Stimulated activated CD4-positive, alpha-beta T cell treated with anti-CD3 and anti-CD28 coated beads, Interleukin-4, amount 100 ng/mL, for 1 hour (primary cell): ENCODE results near the gene FOXE3.

Experiments
- DNase-seq: peaks from one replicate; pipeline ENCODE4 v3.0.0-alpha.2; 2020

The FOXE3 gene

DNA sequence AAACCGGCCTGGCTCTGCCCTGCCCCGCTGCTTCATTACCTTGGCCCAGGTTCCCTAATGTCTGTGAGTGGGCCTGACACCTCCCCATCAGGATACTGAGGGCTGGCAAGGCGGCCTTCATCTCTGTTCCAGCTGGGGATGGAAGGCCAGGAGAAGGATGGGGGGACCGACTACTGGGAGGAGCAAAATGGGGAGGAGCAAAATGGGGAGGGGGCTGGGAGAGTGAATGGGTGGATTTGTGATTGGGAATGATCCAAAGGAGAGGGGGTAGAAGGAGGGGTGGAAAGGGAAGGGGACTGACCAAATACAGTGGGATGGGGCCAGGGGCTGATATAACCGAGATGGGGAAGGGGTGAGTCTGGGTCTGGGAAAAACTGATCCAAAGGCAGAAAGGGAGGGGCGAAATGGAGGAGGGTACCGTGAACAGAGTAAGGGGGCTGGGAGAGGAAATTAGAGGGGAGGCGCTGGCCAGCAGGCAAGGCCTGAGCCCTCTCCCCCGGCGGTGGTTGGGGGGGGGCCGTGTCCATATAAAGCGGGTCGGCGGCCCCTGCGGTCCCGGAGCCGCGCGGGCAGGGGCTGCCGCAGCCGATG lies at the start of gene FOXE3:
Gene FOXE3 (plus strand): TSS at position 558 of the 591 bp plus-strand sequence. CDS start 31 bp downstream, at position 589.
- no peak for DNase-seq

DNA sequence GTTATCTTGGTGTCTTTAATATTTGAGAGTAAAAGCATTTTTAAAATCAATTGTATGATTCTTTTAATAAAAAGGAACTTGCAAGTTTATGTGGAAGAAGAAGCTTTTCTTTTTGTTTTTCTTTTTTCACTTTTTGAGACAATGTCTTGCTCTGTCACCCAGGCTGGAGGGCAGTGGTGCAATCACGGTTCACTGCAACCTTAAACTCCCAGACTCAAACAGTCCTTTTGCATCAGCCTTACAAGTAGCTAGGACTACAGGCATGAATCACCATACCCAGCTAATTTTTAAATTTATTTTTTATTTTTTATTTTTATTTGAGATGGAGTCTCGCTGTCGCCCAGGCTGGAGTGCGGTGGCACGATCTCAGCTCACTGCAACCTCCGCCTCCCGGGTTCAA lies 48.4 kb upstream of the FOXE3 start:
- DNase-seq = no peak

DNA sequence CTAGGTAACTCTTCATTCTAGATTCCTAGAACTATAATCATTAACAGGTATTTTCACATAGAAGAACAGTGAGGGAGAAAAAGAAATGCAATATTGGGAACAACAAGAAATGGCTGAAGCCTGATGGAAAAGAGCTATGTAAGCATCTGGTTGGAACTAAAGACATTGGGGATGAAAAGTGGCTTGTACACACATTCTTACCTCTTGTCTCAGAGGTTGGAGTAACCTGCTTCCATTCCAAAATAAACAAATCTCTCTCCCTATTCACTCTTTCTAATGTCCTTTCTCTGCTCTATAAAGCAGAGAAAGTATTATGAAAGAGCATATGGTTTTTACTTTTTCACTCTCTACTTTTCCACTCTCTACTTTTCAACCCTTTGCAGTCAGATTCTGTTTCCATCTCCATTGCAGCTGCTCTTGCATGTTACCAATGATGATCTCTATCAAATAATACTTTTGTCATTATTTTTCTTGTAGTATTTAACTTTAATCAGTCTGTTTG lies 45.0 kb upstream of the FOXE3 start:
- DNase-seq = no peak

DNA sequence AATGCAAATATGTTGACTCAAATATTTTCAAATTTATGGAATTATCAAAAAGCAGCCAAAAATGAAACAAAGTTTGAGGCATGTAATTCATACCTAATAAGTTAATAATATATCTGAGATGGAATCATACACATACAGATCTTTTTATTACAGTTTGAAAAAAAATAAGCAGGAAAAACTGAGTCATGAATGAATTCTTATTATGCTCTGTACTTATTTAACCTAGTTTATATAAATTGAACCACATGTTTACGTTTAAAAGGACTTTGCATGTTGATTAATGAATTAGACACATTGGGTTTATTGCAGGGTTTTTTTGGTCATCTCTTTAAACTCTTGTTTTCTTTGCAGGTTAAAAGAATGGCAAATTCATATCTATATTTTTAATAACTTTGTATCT lies 41.6 kb upstream of the FOXE3 start:
- DNase-seq = no peak

DNA sequence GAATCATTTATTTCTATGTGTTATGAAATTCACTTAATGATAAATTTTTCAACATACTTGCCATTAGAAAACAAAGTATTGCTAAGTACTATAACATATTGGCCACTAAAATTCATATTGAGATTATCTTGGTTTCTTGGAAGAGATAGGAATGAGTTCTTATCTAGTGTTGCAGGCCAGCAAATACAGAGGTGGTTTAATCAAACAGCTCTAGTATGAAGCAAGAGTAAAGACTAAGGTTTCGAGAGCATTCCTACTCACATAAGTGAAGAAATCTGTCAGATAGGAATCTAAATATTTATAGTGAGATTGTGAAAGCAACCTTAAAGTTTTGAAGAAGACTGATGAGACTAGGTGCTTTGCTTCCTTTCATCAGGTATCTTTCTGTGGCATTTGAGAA lies 37.9 kb upstream of the FOXE3 start:
- DNase-seq = no peak

DNA sequence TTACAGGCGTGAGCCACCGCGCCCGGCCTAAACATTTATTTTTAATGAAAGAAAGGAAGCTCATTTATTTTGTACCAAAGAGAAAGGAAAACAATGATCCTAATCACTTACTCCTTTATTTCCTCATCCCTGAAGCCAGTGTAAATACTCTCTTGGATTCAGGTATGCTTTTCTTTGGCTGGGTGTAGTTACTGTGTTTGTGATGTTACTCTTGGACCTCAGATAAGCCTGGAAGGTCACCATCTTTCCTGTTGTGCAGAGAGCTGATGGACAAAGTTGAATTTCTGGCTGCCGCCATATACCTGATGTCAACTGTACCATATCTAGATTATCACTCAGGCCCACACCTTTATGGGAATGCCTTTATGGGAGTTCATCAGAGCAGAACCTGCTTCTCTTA lies 35.4 kb upstream of the FOXE3 start:
- no peak for DNase-seq

DNA sequence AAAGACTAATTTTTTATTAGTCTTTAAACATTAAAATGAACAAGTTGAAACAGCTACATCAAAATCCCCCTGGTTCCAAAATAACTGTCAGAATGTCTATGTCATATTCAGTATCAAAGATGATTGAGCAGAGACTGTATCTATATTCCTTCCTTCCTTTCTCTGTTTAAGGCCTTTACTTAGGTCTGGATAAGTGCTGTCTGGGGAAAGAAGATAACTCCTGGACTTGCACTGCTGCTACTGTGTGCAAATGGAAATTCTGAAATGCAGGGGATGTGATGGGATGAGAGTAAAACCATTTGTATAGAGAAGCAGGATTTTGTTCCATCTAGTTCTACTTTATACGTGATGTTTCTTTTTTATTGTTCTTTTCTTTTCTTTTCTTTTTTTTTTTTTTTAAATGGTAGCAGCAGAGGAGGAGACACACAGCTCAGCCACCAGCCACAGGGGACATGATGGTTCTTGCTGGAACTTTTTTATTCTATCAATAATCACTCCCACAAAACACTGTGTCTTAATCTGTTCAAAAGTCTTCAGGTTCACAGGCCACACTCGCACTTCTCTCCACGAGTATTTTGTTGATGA lies 33.6 kb upstream of the FOXE3 start:
- no peak for DNase-seq

DNA sequence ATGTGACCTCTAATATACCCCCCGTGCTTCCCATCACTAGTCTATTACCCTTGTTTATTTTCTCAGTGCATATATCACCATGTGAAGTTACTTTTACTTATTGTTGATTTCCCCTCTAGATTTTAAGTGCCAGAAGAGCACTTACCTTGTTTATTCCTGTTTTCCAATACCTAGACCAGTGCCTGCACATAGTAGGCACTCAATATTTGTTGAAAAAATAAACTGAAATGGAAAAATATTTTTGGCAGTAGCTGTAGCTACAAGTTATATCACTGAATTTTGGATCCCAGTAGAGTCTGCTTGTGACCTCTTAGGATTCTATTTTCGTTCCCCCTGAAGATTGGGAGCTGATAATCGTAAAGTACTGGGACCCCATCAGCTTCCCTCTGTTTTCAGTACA lies 32.0 kb upstream of the FOXE3 start:
- no peak for DNase-seq

DNA sequence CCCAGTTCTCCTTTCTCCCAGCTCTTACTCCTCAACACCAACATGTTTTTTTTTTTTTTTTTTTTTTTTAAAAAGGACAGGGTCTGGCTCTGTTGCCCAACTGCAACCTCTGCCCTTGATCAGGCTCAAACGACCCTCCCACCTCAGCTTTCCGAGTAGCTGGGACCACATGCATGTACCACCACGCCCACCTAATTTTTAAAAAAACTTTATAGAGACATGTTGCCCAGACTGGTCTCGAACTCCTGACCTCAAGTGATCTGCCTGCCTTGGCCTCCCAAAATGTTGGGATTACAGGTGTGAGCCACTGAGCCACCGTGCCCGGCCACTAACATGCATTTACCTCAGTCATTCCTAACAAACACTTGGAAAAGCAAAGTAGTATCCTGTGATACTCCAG lies 31.1 kb upstream of the FOXE3 start:
- DNase-seq = no peak

DNA sequence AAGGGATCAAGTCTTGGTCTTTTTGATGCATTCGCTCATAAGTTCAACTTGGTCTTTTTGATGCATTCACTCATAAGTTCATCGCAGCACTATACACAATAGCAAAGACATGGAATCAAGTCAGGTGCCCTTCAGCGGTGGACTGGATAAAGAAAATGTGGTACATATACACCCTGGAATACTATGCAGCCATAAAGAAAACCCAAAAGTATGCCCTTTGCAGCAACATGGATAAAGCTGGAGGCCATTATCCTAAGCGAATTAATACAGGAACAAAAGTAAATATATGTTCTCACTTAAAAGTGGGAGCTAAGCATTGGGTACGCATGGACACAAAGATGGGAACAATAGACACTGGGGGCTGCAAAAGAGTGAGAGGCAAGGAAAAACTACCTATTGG lies 29.8 kb upstream of the FOXE3 start:
- no peak for DNase-seq

DNA sequence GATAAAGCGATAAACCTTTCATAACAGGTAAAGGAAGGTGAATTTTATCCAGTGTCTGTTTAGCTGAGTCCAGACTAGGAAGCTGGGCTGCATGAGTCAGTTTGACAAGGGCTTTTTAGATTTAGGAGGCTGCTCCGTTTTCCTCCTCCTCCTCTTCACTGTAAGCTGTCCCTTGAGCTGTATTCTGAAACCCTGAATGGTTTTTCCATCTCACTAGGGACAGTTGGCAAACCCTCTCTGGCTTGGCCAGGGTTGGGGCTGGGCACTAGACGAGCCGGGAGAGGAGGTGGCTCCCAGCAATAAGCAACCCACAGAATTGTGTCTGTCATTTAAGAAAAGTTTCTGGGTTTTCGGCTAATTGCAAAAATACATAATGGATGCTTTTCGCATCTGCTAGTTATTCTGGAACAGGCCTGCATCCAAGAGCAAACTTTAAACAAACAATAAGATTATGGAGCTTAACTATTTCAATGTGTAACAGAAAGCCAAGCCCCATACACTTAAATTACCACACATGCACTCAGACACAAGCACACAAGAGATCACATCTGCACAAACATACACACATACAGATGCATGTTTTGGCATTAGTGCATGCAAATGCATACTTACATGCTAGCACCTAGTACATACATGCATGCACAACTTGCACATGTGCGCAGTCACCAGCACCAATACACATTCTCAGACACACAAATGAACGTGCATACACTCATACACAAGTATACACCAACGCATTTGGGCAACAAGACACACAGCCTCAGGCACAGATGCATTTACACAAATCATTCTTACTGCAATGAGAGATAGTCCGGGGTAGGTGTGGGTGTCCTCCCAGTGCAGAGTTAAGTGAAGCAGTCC lies 27.8 kb upstream of the FOXE3 start:
- no peak for DNase-seq

DNA sequence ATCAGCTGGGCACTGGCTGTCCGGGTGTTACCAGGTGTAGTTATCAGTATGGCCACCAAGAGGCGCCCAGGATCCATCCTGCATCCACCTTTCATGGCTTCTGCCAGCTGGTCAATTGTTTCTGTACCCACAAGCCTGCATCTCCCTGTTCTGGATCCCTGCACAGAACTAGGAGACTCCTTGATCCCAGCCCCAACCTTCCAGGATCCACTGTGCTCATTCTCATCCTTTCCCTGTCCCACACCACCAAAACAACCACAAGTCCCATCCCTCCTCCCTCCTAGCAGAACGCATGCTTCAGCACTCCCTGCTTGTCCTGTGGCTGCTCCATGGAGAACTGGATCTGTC lies 27.2 kb upstream of the FOXE3 start:
- DNase-seq = peak; percentile 42

DNA sequence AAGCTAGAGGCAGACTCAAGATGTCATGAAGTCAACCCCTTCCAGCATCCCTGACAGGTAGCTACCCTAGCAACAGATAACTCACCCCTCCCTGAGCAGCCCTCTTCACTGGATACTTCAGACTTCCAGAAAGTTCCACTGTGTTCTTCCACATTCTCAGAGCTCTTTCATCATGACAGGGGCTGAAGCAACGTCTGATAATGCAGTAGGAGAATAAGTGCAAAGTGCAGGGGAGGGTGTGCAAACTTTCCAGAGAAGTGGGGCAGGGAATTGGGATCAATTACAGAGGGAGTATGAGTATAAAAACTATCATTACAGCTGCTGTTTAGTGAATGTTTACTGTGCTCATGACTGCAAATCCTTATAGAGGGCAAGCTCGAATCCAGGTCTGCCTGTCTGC lies 26.4 kb upstream of the FOXE3 start:
- DNase-seq = no peak

DNA sequence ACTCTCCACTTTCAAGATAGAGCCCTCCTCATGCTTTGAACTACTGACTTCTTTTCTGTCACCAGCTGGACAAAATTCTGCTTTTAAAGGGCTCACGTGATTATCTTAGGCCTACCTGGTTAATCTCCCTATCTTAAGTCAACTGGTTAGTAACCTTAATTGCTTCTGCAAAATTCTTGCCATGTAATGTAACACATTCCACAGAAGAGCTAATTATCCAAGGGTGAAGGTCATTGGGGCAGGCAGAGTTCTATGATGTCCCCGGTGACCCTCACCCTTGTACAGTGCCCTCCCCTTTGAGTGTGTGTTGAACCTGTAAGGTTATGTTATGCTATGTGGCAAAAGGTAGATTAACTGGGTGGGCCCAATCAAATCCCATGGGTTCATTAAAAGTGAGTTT lies 25.2 kb upstream of the FOXE3 start:
- DNase-seq = no peak

DNA sequence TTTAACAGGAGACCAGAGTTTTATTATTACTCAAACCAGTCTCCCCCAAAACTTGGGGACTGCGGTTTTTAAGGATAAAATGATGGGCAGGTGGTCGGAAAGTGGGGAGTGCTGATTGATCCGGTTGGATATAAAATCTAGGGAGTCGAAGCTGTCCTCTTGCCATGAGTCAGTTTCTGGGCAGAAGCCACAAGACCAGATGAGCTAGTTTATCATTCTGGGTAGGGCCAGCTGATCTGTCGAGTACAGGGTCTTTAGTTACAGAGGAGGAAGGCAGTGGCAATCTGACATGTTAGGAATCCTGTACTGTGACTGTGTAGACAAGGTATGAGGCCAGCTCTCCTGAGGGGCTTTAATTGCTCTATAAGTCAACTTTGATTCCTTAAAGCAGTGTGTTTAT lies 22.9 kb upstream of the FOXE3 start:
- no peak for DNase-seq

DNA sequence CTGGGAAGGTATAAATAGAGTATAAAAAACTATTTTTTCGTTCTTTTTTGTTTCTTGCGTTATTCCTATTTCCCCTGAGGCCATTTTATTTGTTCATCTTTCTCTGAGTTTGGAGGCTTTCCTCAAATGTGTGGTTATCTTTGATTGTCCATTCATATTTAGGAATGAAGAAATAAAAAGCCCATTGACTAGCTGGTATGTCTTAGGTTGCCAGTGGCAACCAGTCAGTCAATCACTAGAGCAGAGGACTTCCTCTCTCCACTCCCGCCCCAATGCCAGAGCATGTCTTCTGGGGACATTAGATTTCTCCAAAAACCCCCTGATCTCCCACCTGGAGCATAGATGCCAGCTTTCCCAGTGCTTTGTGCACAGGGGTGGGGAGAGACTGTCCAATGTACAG lies 20.7 kb upstream of the FOXE3 start:
- no peak for DNase-seq

DNA sequence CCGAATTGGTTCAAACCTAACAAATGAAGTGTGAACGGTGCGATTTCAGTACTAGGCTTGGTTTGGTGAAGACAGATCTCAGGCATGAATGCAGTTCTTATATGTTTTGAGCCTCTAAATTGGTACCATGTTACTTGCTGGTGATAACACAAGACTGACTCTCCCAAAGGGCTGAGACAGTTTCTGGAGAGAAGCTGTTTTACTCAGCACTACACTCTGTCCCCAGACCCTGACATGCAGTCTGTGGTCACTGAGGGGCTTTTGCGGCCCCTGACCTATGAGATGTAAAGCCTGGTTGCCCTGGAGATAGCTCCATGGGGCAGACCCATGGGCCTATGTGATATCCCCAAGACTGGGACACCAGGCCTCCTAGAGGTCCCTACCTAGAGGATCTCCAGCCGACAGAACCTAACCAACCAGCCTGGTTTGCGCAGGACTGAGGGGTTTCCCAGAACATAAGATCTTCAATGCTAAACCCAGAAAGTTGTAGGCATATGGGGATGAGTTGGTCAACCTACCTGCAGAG lies 19.4 kb upstream of the FOXE3 start:
- no peak for DNase-seq

DNA sequence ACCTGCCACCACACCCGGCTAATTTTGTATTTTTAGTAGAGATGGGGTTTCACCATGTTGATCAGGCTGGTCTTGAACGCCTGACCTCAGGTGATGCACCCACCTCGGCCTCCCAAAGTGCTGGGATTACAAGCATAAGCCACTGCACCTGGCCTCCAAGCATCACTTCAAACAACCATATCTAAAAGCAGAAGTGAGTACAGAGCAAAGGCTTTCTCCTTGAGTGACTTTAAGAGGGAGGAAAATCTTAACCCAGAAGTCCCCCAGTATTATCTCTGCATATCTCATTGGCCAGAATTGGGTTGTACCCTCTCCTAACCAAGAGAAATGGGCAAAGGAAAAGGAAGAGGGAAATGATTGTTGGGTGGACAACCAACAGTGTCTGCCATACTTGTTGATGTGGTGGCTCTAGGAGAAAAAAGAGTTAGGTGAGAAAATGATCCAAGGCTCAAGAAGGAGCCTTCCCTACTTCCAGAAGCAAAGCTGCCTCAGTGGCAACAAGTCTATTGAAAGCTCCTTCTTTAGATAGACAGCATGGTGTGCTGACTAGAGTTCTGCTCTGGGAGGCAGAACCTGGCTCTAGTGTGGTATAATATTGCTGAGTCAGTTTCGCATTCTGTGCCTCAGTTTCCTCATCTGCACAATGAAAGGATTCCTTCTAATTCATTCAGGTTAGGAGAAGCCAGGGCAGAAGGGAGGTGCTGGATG lies 16.8 kb upstream of the FOXE3 start:
- DNase-seq = no peak

DNA sequence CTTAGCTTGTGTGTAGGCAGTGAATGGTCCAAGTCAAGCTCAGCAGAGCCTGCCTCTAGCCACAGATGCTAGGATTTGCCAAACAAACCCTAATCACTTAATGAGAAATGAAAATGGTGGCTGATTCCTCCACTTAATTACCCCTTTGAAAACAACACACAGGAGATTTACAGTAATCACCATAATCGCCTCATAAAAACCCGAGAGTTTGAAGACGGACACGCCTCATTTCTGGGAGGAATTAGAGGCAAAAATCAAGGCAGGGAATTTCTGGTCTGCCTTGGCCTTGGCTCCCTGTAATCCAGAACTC lies 16.3 kb upstream of the FOXE3 start:
- DNase-seq = no peak

DNA sequence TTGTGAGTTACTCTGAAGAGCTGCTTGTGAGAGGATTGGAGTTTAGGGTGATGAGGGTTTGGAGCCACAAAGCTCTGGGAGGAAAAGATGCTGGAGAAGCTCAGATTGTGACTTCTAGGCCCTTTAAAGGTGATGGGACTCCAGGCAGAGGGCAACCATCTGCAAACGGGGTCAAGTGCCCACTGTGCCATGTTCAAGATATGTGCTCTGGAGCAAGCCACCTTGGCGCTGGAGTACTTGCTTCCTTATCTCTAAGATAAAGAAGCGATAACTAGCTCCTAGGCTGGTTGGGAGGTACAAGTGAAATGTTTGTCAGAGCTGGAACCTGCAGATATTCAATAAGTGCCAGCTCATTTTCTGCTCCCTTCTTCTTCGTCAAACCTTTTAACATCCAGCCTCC lies 14.3 kb upstream of the FOXE3 start:
- DNase-seq = no peak

DNA sequence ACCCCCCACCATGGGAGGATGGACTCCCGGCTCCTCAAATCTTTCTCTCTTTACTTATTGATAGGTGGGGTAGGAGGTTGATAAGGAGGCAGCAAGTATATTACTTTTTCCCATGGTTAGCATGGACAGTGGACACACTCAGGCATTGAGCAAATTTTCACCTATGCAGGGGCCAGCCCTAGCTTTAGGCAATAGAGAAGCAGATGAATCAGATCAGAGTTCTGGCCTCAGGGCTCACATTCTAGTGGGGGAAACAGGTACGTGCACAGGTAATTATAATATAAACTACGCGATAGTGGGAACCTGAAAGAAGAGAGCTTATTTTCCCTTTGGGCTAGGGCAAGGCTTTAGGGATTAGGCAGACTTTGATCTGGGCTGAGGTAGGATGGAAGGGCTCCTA lies 13.5 kb upstream of the FOXE3 start:
- no peak for DNase-seq

DNA sequence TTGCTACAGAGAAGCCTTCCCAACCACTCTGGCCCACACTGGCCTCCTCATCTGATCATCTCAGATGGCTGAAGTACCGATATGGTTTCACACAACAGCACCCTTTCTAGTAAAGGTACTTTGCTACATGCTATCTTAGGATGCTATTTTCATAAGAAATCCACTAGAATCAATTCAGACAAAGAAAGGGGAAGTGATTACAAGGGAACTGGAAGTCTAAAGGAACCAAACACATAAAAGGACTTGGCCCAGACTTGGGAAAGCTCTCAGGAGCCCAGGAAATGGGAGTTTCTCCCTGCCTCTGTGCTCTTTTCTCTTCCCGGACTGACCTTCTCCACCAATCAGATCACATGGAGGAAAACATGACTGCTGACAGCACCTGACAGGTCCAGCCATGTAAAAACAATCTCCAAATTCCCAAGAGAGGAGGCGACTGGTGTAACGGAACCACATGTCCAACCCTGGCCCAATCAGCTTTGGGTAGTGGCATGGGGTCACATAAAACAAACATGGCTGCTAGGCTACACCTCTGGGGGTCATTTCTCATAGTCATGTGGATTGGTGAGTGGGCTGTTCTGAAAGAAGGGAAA lies 12.7 kb upstream of the FOXE3 start:
- DNase-seq = no peak

DNA sequence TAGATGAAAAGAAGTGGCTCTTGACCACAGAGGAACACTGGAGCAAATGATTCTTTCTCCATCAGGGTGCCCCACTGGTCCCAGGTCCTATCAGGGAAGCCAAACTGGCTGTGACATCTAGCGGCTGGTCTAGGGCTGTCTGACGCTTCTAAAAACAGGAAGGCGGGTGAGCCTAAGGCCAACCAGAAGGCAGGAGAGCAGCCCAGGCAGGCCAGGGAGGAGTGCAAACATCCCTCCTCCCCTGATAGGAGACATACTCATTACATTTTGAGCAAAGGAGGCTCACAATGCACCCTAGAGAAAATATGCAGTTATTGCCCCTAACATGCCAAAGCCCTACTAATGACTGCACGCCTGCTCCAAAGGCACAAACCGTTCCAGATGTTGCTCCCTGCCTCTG lies 10.4 kb upstream of the FOXE3 start:
- no peak for DNase-seq
